H4 (cell line): Measurements from ENCODE around the gene SEPTIN2. TPM values are rescaled to one million over a fixed set of nuclear protein-coding genes. Genes with fewer than 3 reads are reported as not detected.
"Not testable (repeated sequence)": the region's sequence is repeated elsewhere in the genome, so short reads cannot be mapped to it uniquely, and the experiment has no call there.

Source experiments
- DNase-seq: peaks from one replicate; pipeline ENCODE4 v3.0.0-alpha.2; 2015; ENCODE audit warnings: low spot score
- total RNA-seq: library from RNA; depleted of rRNA; stranded (reverse); fragments of >200 nt; shearing (Covaris generic); gene quantifications from 2 replicates; pipeline ENCODE4 v1.2.3, GENCODE V29; 2014

SEPTIN2 gene
- total RNA-seq, 1 experiment from 2014 or later = 279 TPM

GRCh38 chr2:241286348-241287090, 29.2 kb upstream of the SEPTIN2 start:
- DNase-seq = no peak

GRCh38 chr2:241288324-241288888, 27.3 kb upstream of the SEPTIN2 start:
- DNase-seq = no peak

GRCh38 chr2:241289053-241289452, 26.7 kb upstream of the SEPTIN2 start:
- DNase-seq = no peak

DNA sequence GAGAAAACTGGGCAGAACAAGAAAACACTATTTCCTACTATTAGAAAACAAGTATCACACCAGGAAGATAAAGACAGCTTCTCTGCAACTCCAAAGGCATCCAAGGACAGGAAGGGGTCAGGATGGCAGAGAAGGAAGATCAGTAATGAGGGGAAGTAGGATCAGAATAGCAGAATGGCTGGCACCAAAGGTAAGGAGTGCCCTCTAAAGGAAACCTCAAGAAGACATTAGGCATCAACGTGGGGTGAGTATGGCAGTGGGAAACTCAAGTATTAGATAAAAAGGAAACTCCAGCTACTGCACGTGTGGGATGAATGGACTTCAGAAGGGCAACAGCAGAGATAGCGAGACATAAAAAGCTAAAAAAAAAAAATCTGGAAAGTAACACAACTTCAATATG, 26.1 kb upstream of the SEPTIN2 start:
- no peak for DNase-seq

DNA sequence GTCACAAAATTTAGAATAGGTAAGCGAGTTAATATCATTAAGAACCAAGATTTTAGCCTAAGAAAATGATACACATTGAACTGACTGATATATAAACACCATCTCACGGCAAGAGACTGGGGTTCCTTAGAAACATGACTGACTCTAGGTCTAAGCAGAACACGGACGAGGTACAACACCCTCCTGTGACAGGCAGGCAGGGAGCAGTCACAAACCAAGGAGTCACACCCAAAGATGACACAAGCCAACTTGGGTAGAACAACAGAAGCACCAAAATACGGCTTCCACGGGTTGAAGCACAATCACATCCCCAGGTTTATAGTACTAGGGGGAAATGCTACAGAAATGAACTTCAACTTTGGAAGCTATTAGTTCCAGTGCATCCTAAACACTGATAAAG, 24.6 kb upstream of the SEPTIN2 start:
- no peak for DNase-seq

DNA sequence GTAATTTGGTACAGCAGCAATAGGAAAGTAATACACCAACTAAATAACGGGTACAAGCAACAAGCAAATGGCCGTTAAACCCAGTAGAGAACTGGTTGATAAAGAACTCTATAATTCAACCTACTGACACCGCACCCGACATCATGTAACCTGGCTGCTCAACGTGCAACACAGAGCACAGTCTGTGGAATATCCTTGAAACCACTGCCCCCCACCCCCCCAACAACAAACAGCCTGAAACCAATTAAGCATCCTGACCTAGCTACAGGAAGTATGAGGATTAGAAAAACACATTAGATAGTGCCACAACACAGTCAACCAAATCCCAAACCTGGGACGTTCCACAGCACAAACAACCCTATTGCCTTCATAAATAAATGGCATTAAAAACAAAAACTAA, 23.7 kb upstream of the SEPTIN2 start:
- DNase-seq = no peak

DNA sequence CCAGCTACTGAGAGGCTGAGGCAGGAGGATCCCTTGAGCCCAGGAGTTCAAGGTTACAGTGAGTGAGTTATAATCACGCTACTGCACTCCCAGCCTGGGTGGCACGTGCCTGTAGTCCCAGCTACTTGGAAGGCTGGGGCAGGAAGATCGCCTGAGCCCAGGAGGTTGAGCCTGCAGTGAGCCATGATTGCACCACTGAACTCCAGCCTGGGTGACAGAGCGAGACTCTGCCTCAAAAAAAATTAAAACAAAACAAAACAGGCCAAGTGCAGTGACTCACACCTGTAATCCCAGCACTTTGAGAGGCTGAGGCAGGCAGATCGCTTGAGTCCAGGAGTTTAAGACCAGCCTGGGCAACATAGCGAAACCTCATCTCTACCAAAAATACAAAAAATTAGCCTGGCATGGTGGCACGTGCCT, 22.3 kb upstream of the SEPTIN2 start:
- DNase-seq = not testable (repeated sequence)

GRCh38 chr2:241295326-241296095, 20.2 kb upstream of the SEPTIN2 start:
- DNase-seq = no peak

GRCh38 chr2:241296767-241297166, 19.0 kb upstream of the SEPTIN2 start:
- DNase-seq = no peak

GRCh38 chr2:241298673-241299072, 17.1 kb upstream of the SEPTIN2 start:
- DNase-seq = no peak

- DNase-seq = no peak
These were observed 15.7 kb upstream of the SEPTIN2 start for GRCh38 chr2:241300000-241300399.

GRCh38 chr2:241302083-241302482, 13.6 kb upstream of the SEPTIN2 start:
- DNase-seq = no peak

- no peak for DNase-seq
These were observed 12.7 kb upstream of the SEPTIN2 start for GRCh38 chr2:241302759-241303651.

GRCh38 chr2:241304039-241304670, 11.6 kb upstream of the SEPTIN2 start:
- DNase-seq = no peak

GRCh38 chr2:241307055-241307454, 8.7 kb upstream of the SEPTIN2 start:
- no peak for DNase-seq

DNA sequence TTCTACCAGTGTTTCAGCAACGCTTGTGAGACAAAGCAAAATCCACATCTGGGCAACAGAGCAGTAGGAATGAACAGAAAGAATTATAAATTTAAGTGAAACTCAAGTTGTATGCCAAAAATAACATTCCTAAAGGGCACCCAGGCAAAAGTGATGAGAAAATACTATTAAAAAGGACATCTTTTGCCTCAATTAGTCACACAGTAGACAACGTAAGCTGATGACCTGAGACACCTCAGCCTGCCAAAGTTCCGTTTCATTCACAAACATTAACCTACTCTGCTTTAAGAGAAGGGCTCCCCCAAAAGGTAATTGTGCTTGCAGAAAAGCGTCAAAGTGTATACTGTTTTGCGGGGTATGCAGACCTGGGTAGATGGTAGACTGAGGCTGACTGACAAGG, 7.5 kb upstream of the SEPTIN2 start:
- DNase-seq = no peak

DNA sequence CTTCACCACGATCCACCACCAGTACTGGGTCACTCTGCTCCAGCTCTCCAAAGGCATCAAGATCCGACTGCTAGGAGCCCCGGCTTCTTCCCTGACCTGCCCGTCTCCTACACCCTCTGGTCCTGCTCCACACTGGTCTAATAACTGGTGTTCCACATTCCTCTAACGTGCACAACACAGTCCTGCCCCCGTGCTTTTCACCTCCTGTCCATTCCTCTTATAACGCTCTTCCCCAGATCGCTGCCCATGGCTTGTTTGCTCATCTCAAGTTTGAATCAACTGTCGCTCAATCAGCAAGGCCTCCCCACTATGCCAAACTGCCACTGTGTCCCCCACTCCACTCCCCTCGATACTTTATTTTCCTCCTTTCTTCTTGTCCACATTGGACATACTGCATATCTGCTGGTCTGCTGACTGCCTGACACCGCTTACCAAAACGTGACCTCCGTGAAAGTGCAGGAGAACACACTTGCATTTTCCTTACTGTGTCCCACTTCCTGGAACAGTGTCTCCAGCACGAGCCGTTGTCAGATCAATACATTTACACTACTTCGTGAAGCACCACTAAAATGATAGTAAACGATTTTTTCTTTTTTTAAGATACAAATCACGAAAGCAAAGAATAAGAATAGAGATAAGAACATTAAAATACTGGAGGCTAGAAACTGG, 6.8 kb upstream of the SEPTIN2 start:
- no peak for DNase-seq

DNA sequence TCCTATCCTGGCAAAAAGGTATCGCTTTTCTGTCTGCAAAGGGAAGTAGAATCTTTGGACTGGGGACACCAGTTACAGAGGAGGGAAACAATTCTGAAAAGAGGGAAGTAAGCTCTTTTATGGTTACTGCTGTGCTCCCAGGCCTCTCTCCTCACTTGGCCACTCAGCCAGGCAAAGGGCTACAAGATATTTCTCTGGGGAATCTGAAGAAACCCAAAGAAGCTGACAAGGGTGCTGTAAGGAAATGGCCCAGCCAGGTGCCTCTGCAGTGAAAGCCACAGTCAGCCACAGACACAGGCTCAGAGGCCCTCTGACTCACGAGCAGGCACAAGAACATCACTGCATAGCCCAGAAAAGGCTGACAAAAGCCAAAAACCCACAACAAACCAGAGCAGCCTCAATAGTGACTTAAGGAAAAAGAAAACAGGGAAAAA, 6.0 kb upstream of the SEPTIN2 start:
- DNase-seq = no peak

- DNase-seq = no peak
These were observed 4.7 kb upstream of the SEPTIN2 start for GRCh38 chr2:241310917-241311566.

- no peak for DNase-seq
These were observed 3.6 kb upstream of the SEPTIN2 start for GRCh38 chr2:241312082-241312481.
